ENCODE measurements around the gene TMEM53.

TMEM53 gene

DNA sequence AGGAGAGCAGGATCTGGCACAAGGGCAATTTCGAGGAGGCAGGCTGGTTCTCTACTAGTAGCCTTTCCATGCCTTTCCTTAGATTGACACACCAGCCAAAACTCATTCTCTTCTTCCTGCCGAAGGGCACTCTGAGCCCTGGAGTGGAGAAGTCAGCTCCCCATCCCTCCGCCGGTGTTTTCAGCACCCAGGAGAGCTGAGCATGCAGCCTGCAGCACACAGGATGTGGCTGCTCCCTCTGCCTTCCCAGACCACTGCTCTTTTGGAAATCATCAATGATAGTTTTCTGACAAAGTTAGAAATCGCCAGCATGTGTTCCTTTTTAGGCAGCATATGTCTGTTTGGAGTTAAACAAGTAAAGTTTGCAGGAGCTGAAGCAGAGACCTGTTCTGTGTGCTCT is 45.0 kb upstream of the TMEM53 start:
- in situ Hi-C loops (cut with HindIII; ENCODE audit: low pct_ligation_motif_present, low sequenced_read_pairs): no loop called here
- TF ChIP-seq, protein P1, sequence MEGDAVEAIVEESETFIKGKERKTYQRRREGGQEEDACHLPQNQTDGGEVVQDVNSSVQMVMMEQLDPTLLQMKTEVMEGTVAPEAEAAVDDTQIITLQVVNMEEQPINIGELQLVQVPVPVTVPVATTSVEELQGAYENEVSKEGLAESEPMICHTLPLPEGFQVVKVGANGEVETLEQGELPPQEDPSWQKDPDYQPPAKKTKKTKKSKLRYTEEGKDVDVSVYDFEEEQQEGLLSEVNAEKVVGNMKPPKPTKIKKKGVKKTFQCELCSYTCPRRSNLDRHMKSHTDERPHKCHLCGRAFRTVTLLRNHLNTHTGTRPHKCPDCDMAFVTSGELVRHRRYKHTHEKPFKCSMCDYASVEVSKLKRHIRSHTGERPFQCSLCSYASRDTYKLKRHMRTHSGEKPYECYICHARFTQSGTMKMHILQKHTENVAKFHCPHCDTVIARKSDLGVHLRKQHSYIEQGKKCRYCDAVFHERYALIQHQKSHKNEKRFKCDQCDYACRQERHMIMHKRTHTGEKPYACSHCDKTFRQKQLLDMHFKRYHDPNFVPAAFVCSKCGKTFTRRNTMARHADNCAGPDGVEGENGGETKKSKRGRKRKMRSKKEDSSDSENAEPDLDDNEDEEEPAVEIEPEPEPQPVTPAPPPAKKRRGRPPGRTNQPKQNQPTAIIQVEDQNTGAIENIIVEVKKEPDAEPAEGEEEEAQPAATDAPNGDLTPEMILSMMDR (IDR thresholded peaks at IDR 0.05; ENCODE audit: low read depth, low read length, missing control alignments): no peak
- no peak overlapping the region for H3K27ac ChIP-seq
- H3K4me3 ChIP-seq (ENCODE audit: low read depth, low read length): no peak overlapping the region
- H3K27me3 ChIP-seq (replicated peaks): no peaks in the 10 kb centered on the region
- no peaks in the 10 kb centered on the region for H3K36me3 ChIP-seq (replicated peaks)
- DNase-seq: no peak

DNA sequence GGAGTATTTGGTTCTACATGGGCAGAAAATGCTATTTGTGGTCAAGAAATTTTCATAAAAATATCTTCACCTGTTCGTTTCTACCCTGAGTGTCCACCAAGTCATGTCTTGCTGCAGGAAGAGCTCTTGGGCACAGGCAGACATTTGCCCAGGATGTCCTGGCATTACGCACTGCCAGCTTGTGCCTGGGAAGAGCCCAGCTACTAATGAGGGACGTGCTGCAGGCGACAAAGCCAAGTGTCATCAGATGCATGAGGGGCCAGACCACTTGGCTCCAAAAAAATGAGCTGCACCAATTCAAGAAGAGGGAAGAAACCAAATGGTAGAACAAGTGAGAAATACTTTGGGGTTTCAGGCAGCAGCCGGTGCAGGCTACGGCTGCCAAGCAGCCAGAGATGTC is 43.8 kb upstream of the TMEM53 start:
- H3K36me3 ChIP-seq (replicated peaks): no peaks in the 10 kb centered on the region
- no peak for DNase-seq
- in situ Hi-C loops (cut with HindIII; ENCODE audit: low pct_ligation_motif_present, low sequenced_read_pairs): no loop called here
- TF ChIP-seq, protein P1 (IDR thresholded peaks at IDR 0.05; ENCODE audit: low read depth, low read length, missing control alignments): no peak
- H3K27me3 ChIP-seq (replicated peaks): no peaks in the 10 kb centered on the region
- H3K4me3 ChIP-seq (ENCODE audit: low read depth, low read length): no peak overlapping the region
- H3K27ac ChIP-seq: no peak overlapping the region

GRCh38 chr1:44717653-44718052 is 43.4 kb upstream of the TMEM53 start:
- no peak for DNase-seq
- TF ChIP-seq, protein P1 (IDR thresholded peaks at IDR 0.05; ENCODE audit: low read depth, low read length, missing control alignments): no peak

DNA sequence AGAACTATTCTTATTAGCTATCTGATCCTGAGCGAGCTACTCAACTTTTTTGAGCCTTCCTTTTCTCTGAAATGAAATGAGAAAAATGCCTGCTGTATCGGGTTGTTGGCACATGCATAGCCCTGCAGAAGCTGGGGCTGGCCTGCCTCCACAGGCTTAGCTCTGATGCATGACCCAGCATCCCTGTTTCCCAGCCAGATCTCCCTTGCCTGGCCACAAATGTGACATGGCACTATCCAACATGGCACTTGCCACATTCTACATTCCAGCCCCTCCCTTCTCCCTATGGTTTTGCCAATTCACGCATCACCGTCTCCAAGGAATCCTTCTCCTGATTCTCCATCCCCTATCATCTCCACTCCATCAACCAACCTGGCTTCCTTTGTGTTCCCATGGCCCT is 42.9 kb upstream of the TMEM53 start:
- no peaks in the 10 kb centered on the region for H3K27me3 ChIP-seq (replicated peaks)
- DNase-seq: no peak
- in situ Hi-C loops (cut with HindIII; ENCODE audit: low pct_ligation_motif_present, low sequenced_read_pairs): no loop called here
- TF ChIP-seq, protein P1 (IDR thresholded peaks at IDR 0.05; ENCODE audit: low read depth, low read length, missing control alignments): no peak
- no peak overlapping the region for H3K4me3 ChIP-seq (ENCODE audit: low read depth, low read length)
- no peaks in the 10 kb centered on the region for H3K36me3 ChIP-seq (replicated peaks)
- H3K27ac ChIP-seq: no peak overlapping the region

More at GRCh38 chr1:44717653-44718052, 43.4 kb upstream of the TMEM53 start:
- Histone ChIP-seq H3K4me3 (ENCODE audit: low read depth, low read length) (no peak overlapping the region), H3K36me3 (replicated peaks) (no peaks in the 10 kb centered on the region), H3K27me3 (replicated peaks) (no peaks in the 10 kb centered on the region), H3K27ac (no peak overlapping the region)
- in situ Hi-C loops (cut with HindIII; ENCODE audit: low pct_ligation_motif_present, low sequenced_read_pairs): no loop called here

GRCh38 chr1:44714944-44715571 is 40.8 kb upstream of the TMEM53 start:
- peak; percentile 76 for DNase-seq
- TF ChIP-seq, protein P1 (IDR thresholded peaks at IDR 0.05; ENCODE audit: low read depth, low read length, missing control alignments): peak; percentile 97
- Histone ChIP-seq H3K4me3 (ENCODE audit: low read depth, low read length) (no peak overlapping the region), H3K27ac (no peak overlapping the region), H3K27me3 (replicated peaks) (no peaks in the 10 kb centered on the region), H3K36me3 (replicated peaks) (no peaks in the 10 kb centered on the region)
- in situ Hi-C loops (cut with HindIII; ENCODE audit: low pct_ligation_motif_present, low sequenced_read_pairs): no loop called here

- no peaks in the 10 kb centered on the region for H3K36me3 ChIP-seq (replicated peaks)
- no peak overlapping the region for H3K27ac ChIP-seq
- TF ChIP-seq, protein P1 (IDR thresholded peaks at IDR 0.05; ENCODE audit: low read depth, low read length, missing control alignments): no peak
- no peak for DNase-seq
- no peaks in the 10 kb centered on the region for H3K27me3 ChIP-seq (replicated peaks)
- H3K4me3 ChIP-seq (ENCODE audit: low read depth, low read length): no peak overlapping the region
- in situ Hi-C loops (cut with HindIII; ENCODE audit: low pct_ligation_motif_present, low sequenced_read_pairs): no loop called here
These were observed 40.3 kb upstream of the TMEM53 start for GRCh38 chr1:44714532-44714931.

Measured in brain microvascular endothelial cell (primary cell).